Effector memory CD8-positive, alpha-beta T cell (primary cell): ENCODE results near the gene FFAR1.
"Not testable (repeated sequence)": the region's sequence is repeated elsewhere in the genome, so short reads cannot be mapped to it uniquely, and the experiment has no call there.

Experiments
- ATAC-seq: fragments of 150-1000 bp; cut with Tn5 transposase; replicated peaks from 2 replicates; pipeline ENCODE4 v1.10.0; 2021; ENCODE audit warnings: mild to moderate bottlenecking, moderate library complexity
- DNase-seq, 3 experiments: peaks; one replicate each; pipeline ENCODE4 v3.0.0; 2021
- H3K27ac Mint-ChIP-seq, 2 donors: one replicate each; pipeline ENCODE4 v1.8.0; 2022; ENCODE audit warnings: mild to moderate bottlenecking in 2 of 2, mixed read lengths in 2 of 2, moderate library complexity in 2 of 2
- H3K27me3 Mint-ChIP-seq, 2 donors: one replicate each; pipeline ENCODE4 v1.8.0; 2022; ENCODE audit warnings: mixed read lengths in 2 of 2
- H3K36me3 Mint-ChIP-seq: one replicate; pipeline ENCODE4 v1.8.0; 2022; ENCODE audit warnings: mild to moderate bottlenecking, moderate library complexity, mixed read lengths; ENCODE audit not compliant: insufficient read depth
- H3K4me1 Mint-ChIP-seq, 2 donors: one replicate each; pipeline ENCODE4 v1.8.0; 2022; ENCODE audit warnings: low read depth in 2 of 2, mixed read lengths in 2 of 2
- H3K4me3 Mint-ChIP-seq, 2 donors: one replicate each; pipeline ENCODE4 v1.8.0; 2022; ENCODE audit warnings: mild to moderate bottlenecking in 2 of 2, mixed read lengths in 2 of 2, moderate library complexity in 2 of 2
- H3K9me3 Mint-ChIP-seq, 2 donors: one replicate each; pipeline ENCODE4 v1.8.0; 2022; ENCODE audit warnings: mixed read lengths in 2 of 2

Gene FFAR1

GRCh38 chr19:35352448-35353304 is 5.0 kb downstream of the FFAR1 start:
- peak; percentile 62 to 70 (median 63) for DNase-seq
- Mint-ChIP-seq H3K9me3 (no peaks in the 10 kb centered on the region), H3K4me3 (no peak overlapping the region), H3K27me3 (peaks cover 5 to 44% of the 10 kb centered on the region in 2 donors), H3K4me1 (peaks cover 11 to 14% of the 10 kb centered on the region in 2 donors), H3K27ac (no peak overlapping the region), H3K36me3 (no peaks in the 10 kb centered on the region)
- peak; percentile 79 for ATAC-seq

GRCh38 chr19:35353635-35354034 is 5.9 kb downstream of the FFAR1 start:
- ATAC-seq, result peak; percentile 14
- no peak overlapping the region for H3K4me3 Mint-ChIP-seq
- no peak for DNase-seq

GRCh38 chr19:35354898-35355297 is 7.2 kb downstream of the FFAR1 start:
- peaks cover 12 to 38% of the 10 kb centered on the region in 2 donors for H3K27me3 Mint-ChIP-seq
- peak overlapping the region in 1 of 2 donors; percentile 35 for H3K27ac Mint-ChIP-seq
- no peaks in the 10 kb centered on the region for H3K36me3 Mint-ChIP-seq
- H3K4me1 Mint-ChIP-seq, result peaks cover 11 to 14% of the 10 kb centered on the region in 2 donors
- ATAC-seq (peak; percentile 59), DNase-seq (no peak)
- H3K4me3 Mint-ChIP-seq, result no peak overlapping the region
- no peaks in the 10 kb centered on the region for H3K9me3 Mint-ChIP-seq

More at GRCh38 chr19:35353635-35354034, 5.9 kb downstream of the FFAR1 start:
- Mint-ChIP-seq H3K4me1 (peaks cover 11 to 17% of the 10 kb centered on the region in 2 donors), H3K36me3 (no peaks in the 10 kb centered on the region), H3K27ac (no peak overlapping the region), H3K9me3 (no peaks in the 10 kb centered on the region), H3K27me3 (peaks cover 12 to 48% of the 10 kb centered on the region in 2 donors)

GRCh38 chr19:35355791-35356460 is 8.2 kb downstream of the FFAR1 start:
- peak overlapping the region in 1 of 2 donors; percentile 74 for H3K27ac Mint-ChIP-seq
- no peaks in the 10 kb centered on the region for H3K36me3 Mint-ChIP-seq
- ATAC-seq (no peak), DNase-seq (no peak)
- H3K9me3 Mint-ChIP-seq, result no peaks in the 10 kb centered on the region
- peaks cover 10 to 38% of the 10 kb centered on the region in 2 donors for H3K27me3 Mint-ChIP-seq
- no peak overlapping the region for H3K4me3 Mint-ChIP-seq
- peaks cover 11 to 14% of the 10 kb centered on the region in 2 donors for H3K4me1 Mint-ChIP-seq

GRCh38 chr19:35357867-35358573 is 10.3 kb downstream of the FFAR1 start, which contains the start of gene FFAR3:
Gene FFAR3 (plus strand): TSS chr19:35358460. CDS start chr19:35358891, 431 bp downstream.
- H3K27ac Mint-ChIP-seq, result no peak within 1 kb of the TSS
- H3K36me3 Mint-ChIP-seq, result no peaks in the 10 kb centered on the region
- H3K4me1 Mint-ChIP-seq, result peaks cover 7 to 9% of the 10 kb centered on the region in 2 donors
- H3K4me3 Mint-ChIP-seq, result peak within 1 kb of the TSS in 1 of 2 donors; percentile 31
- peaks cover 27 to 54% of the 10 kb centered on the region in 2 donors for H3K27me3 Mint-ChIP-seq
- DNase-seq (no peak), ATAC-seq (no peak)
- H3K9me3 Mint-ChIP-seq, result no peaks in the 10 kb centered on the region

GRCh38 chr19:35358834-35359233 is 11.1 kb downstream of the FFAR1 start:
- not testable (repeated sequence) for H3K4me1 Mint-ChIP-seq, H3K4me3 Mint-ChIP-seq, H3K27ac Mint-ChIP-seq, H3K9me3 Mint-ChIP-seq, ATAC-seq, H3K36me3 Mint-ChIP-seq, DNase-seq
- peaks cover 35 to 61% of the 10 kb centered on the region in 2 donors for H3K27me3 Mint-ChIP-seq

GRCh38 chr19:35359395-35359794 is 11.7 kb downstream of the FFAR1 start:
- peaks cover 38 to 67% of the 10 kb centered on the region in 2 donors for H3K27me3 Mint-ChIP-seq
- not testable (repeated sequence) for H3K4me1 Mint-ChIP-seq, DNase-seq, H3K4me3 Mint-ChIP-seq, ATAC-seq, H3K36me3 Mint-ChIP-seq, H3K27ac Mint-ChIP-seq, H3K9me3 Mint-ChIP-seq

GRCh38 chr19:35360081-35360480 is 12.4 kb downstream of the FFAR1 start:
- DNase-seq, H3K36me3 Mint-ChIP-seq, H3K4me3 Mint-ChIP-seq, ATAC-seq, H3K9me3 Mint-ChIP-seq, H3K4me1 Mint-ChIP-seq, H3K27ac Mint-ChIP-seq: not testable (repeated sequence)
- peaks cover 44 to 72% of the 10 kb centered on the region in 2 donors for H3K27me3 Mint-ChIP-seq

GRCh38 chr19:35360880-35361420 is 13.2 kb downstream of the FFAR1 start:
- Mint-ChIP-seq H3K27ac (peak overlapping the region; percentile 10 to 74), H3K4me1 (peaks cover 6 to 8% of the 10 kb centered on the region in 2 donors), H3K9me3 (no peaks in the 10 kb centered on the region), H3K36me3 (no peaks in the 10 kb centered on the region), H3K27me3 (peaks cover 48 to 74% of the 10 kb centered on the region in 2 donors), H3K4me3 (no peak overlapping the region)
- no peak for ATAC-seq
- no peak for DNase-seq

GRCh38 chr19:35362261-35363000 is 14.7 kb downstream of the FFAR1 start:
- Mint-ChIP-seq H3K36me3 (no peaks in the 10 kb centered on the region), H3K4me1 (peaks cover 0 to 7% of the 10 kb centered on the region in 2 donors), H3K9me3 (no peaks in the 10 kb centered on the region), H3K27me3 (peaks cover 56 to 69% of the 10 kb centered on the region in 2 donors), H3K4me3 (no peak overlapping the region), H3K27ac (no peak overlapping the region)
- DNase-seq (no peak), ATAC-seq (no peak)

GRCh38 chr19:35363001-35363590 is 15.4 kb downstream of the FFAR1 start:
- ATAC-seq, result no peak
- DNase-seq, result no peak
- no peak overlapping the region for H3K4me3 Mint-ChIP-seq
- no peaks in the 10 kb centered on the region for H3K36me3 Mint-ChIP-seq
- H3K9me3 Mint-ChIP-seq, result no peaks in the 10 kb centered on the region
- H3K4me1 Mint-ChIP-seq, result peaks cover 0 to 4% of the 10 kb centered on the region in 2 donors
- peaks cover 55 to 69% of the 10 kb centered on the region in 2 donors for H3K27me3 Mint-ChIP-seq
- H3K27ac Mint-ChIP-seq, result no peak overlapping the region

GRCh38 chr19:35363711-35364425 is 16.2 kb downstream of the FFAR1 start:
- H3K4me3 Mint-ChIP-seq, result no peak overlapping the region
- no peak for ATAC-seq
- peaks cover 52 to 66% of the 10 kb centered on the region in 2 donors for H3K27me3 Mint-ChIP-seq

More at GRCh38 chr19:35363711-35364425, 16.2 kb downstream of the FFAR1 start:
- no peak for DNase-seq
- H3K4me1 Mint-ChIP-seq, result no peaks in the 10 kb centered on the region
- peak overlapping the region in 1 of 2 donors; percentile 87 for H3K27ac Mint-ChIP-seq
- H3K36me3 Mint-ChIP-seq, result no peaks in the 10 kb centered on the region
- no peaks in the 10 kb centered on the region for H3K9me3 Mint-ChIP-seq
